ENCODE results near the gene GNPTG.

DNA sequence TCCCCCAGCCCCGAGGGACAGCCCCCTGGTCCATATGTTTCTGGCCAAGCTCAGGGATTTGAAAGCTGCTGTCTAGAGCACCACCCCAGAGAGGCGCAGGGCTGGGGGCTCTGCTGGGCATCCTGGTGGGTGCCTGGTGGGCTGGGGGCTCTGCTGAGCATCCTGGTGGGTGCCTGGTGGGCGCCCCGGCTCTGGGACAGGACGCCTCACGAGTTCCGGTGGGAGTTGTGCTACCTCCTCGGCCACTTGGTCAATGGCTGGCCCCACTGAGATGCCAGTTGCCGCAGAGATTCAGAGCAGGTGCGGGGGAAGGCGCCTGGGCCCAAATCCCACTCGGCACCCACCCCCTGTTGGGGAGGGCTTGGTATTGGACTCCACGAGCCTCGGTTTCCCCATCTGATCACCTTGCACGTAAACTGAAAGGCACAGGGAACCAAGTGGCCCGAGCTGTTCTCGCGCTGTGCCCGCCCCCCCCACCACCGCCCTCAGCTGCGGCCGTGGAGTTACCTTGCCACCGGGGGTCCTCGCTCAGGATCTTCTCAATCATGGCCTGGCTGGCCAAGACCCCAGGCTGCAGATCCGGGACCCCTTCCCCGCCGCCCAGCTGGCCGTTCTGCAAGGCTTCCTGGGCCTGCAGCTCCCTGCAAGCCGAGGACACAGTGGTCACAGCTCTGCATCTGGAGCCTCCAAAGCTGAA is 49.5 kb downstream of the GNPTG start:
- TF ChIP-seq, protein P1, sequence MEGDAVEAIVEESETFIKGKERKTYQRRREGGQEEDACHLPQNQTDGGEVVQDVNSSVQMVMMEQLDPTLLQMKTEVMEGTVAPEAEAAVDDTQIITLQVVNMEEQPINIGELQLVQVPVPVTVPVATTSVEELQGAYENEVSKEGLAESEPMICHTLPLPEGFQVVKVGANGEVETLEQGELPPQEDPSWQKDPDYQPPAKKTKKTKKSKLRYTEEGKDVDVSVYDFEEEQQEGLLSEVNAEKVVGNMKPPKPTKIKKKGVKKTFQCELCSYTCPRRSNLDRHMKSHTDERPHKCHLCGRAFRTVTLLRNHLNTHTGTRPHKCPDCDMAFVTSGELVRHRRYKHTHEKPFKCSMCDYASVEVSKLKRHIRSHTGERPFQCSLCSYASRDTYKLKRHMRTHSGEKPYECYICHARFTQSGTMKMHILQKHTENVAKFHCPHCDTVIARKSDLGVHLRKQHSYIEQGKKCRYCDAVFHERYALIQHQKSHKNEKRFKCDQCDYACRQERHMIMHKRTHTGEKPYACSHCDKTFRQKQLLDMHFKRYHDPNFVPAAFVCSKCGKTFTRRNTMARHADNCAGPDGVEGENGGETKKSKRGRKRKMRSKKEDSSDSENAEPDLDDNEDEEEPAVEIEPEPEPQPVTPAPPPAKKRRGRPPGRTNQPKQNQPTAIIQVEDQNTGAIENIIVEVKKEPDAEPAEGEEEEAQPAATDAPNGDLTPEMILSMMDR (IDR thresholded peaks at IDR 0.05), result no peak
- TF ChIP-seq POLR2AphosphoS5 (IDR thresholded peaks at IDR 0.05; ENCODE audit: low read depth, low read length), result no peak
- TF ChIP-seq SIN3A (IDR thresholded peaks at IDR 0.05; ENCODE audit: borderline replicate concordance, low read depth, low read length), result no peak
- TF ChIP-seq TAF1 (IDR thresholded peaks at IDR 0.05; ENCODE audit: borderline replicate concordance, low read depth, low read length), result no peak
- TF ChIP-seq, protein P2, sequence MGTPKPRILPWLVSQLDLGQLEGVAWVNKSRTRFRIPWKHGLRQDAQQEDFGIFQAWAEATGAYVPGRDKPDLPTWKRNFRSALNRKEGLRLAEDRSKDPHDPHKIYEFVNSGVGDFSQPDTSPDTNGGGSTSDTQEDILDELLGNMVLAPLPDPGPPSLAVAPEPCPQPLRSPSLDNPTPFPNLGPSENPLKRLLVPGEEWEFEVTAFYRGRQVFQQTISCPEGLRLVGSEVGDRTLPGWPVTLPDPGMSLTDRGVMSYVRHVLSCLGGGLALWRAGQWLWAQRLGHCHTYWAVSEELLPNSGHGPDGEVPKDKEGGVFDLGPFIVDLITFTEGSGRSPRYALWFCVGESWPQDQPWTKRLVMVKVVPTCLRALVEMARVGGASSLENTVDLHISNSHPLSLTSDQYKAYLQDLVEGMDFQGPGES (IDR thresholded peaks at IDR 0.05; ENCODE audit: low read depth, low read length), result no peak
